Globus pallidus (tissue), 1 donor: ENCODE results near the gene NADSYN1.
"Not testable (repeated sequence)": the region's sequence is repeated elsewhere in the genome, so short reads cannot be mapped to it uniquely, and the experiment has no call there.

ENCODE experiments used
- DNase-seq: peaks from one replicate; pipeline ENCODE4 v3.0.0-alpha.2; 2015; ENCODE audit warnings: low spot score

Gene NADSYN1

GRCh38 chr11:71453037-71453917 is at the start of gene NADSYN1:
TSS of gene NADSYN1 (plus strand) at chr11:71453203. CDS start at chr11:71453297, 94 bp downstream.
- DNase-seq = peak; percentile 97

- no peak for DNase-seq
These were observed 48.8 kb upstream of the NADSYN1 start for GRCh38 chr11:71404209-71404608.

- no peak for DNase-seq
These were observed 46.3 kb upstream of the NADSYN1 start for GRCh38 chr11:71406681-71407080.

- no peak for DNase-seq
These were observed 45.6 kb upstream of the NADSYN1 start for GRCh38 chr11:71407356-71407755.

GRCh38 chr11:71408826-71409225 is 44.2 kb upstream of the NADSYN1 start:
- no peak for DNase-seq

- DNase-seq = no peak
These were observed 42.5 kb upstream of the NADSYN1 start for GRCh38 chr11:71410363-71410966.

GRCh38 chr11:71414645-71415044 is 38.4 kb upstream of the NADSYN1 start:
- DNase-seq = no peak

- peak; percentile 47 for DNase-seq
These were observed 34.4 kb upstream of the NADSYN1 start for GRCh38 chr11:71418643-71419042.

- peak; percentile 56 for DNase-seq
These were observed 32.4 kb upstream of the NADSYN1 start for GRCh38 chr11:71420455-71421241.

- DNase-seq = no peak
These were observed 31.5 kb upstream of the NADSYN1 start for GRCh38 chr11:71421392-71421950.

- DNase-seq = not testable (repeated sequence)
These were observed 30.7 kb upstream of the NADSYN1 start for GRCh38 chr11:71422318-71422717.

- no peak for DNase-seq
These were observed 29.7 kb upstream of the NADSYN1 start for GRCh38 chr11:71423181-71423790.

- DNase-seq = no peak
These were observed 27.6 kb upstream of the NADSYN1 start for GRCh38 chr11:71425409-71425808.

- DNase-seq = no peak
These were observed 27.1 kb upstream of the NADSYN1 start for GRCh38 chr11:71425860-71426259.

- no peak for DNase-seq
These were observed 26.6 kb upstream of the NADSYN1 start for GRCh38 chr11:71426413-71426812.

GRCh38 chr11:71428861-71429435 is 24.1 kb upstream of the NADSYN1 start:
- no peak for DNase-seq

GRCh38 chr11:71429701-71430100 is 23.3 kb upstream of the NADSYN1 start:
- no peak for DNase-seq

GRCh38 chr11:71430166-71430565 is 22.8 kb upstream of the NADSYN1 start:
- DNase-seq = no peak

GRCh38 chr11:71431271-71431670 is 21.7 kb upstream of the NADSYN1 start:
- no peak for DNase-seq

GRCh38 chr11:71432761-71433647 is 20.0 kb upstream of the NADSYN1 start:
- peak; percentile 80 for DNase-seq
